Upper lobe of right lung (tissue), 1 donor: ENCODE data around the gene PDE7B. TPM values are rescaled to one million over a fixed set of nuclear protein-coding genes. Genes with fewer than 3 reads are reported as not detected.

Experiments
- ATAC-seq: fragments of 200-7000 bp; cut with Tn5 transposase; one replicate; pipeline ENCODE4 v1.9.1; 2020; ENCODE audit warnings: mild to moderate bottlenecking, moderate library complexity
- DNase-seq: peaks from one replicate; pipeline ENCODE4 v3.0.0-alpha.2; 2020
- H3K27ac ChIP-seq: fragments of 200-600 bp; one replicate; pipeline ENCODE4 v1.8.0; 2022
- H3K27me3 ChIP-seq: fragments of 200-600 bp; one replicate; pipeline ENCODE4 v1.8.0; 2022; ENCODE audit warnings: mild to moderate bottlenecking
- H3K36me3 ChIP-seq: fragments of 200-600 bp; one replicate; pipeline ENCODE4 v1.8.0; 2022
- H3K4me1 ChIP-seq: fragments of 200-600 bp; one replicate; pipeline ENCODE4 v1.8.0; 2022
- H3K4me3 ChIP-seq: fragments of 200-600 bp; one replicate; pipeline ENCODE4 v1.8.0; 2022; ENCODE audit warnings: mild to moderate bottlenecking
- H3K9me3 ChIP-seq: fragments of 200-600 bp; one replicate; pipeline ENCODE4 v1.8.0; 2022
- intact Hi-C: fragments of 100-400 bp; cut with DNase I; formaldehyde crosslinking; loops from one replicate; pipeline ENCODE4 v1.11.0; 2022
- total RNA-seq: library from RNA; stranded (reverse); fragmentation: NEBNext Ultra II Directional; extraction: Animal tissue kit (Norgen Biotek cat#: 25700); gene quantifications from one replicate; pipeline ENCODE4 v1.2.1, GENCODE V29; 2021
- TF ChIP-seq, protein P1 (sequence below): fragments of 200-600 bp; IDR thresholded peaks from one replicate; pipeline ENCODE4 v1.8.0; 2022; ENCODE audit warnings: antibody characterized with exemption
- donor health status: DM: no; HTN: yes; CAD: no; lungs with severe emphysema.

The PDE7B gene
- total RNA-seq, 1 donor from 2014 or later = 4.2 TPM

DNA sequence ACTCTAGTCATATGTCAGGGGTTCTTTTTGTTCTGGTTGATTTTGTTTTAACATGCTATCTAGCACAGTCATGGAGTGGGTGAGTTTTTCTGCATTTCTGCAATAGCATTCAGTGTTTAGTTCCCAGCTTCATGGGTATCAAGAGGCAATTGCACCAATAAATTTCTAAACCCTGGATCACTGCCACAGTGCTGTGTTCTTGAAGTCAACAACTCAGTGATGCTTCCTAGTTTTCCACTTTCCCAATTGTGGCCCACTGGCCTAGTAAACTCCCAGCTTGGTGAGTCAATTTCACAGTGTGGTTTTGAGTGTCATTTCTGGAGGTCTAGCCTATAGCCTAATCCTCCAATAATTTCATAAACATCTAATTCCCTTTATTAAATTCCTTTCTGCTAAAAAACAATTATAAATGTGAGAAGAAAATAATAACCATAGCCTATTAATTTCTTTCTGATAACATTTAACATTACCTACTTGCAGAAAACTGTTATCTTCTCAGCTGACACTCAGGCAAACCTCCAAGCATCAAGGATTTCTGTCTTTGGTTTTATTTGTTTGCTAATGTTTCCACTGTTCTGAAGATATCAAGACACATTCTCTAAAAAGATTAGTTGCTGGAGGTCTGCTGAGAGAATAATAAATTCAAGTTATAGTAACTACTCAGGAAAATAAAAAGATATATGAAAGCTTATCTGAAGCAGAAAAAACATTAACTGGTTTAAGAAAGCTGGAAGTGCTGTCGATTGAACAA lies 89.9 kb downstream of the PDE7B start:
- no peak overlapping the region for H3K4me3 ChIP-seq
- no peaks in the 10 kb centered on the region for H3K36me3 ChIP-seq
- no peaks in the 10 kb centered on the region for H3K4me1 ChIP-seq
- no peak for ATAC-seq
- intact Hi-C loops = no loop called here
- no peaks in the 10 kb centered on the region for H3K9me3 ChIP-seq
- no peak overlapping the region for H3K27ac ChIP-seq
- no peak for DNase-seq
- H3K27me3 ChIP-seq = no peaks in the 10 kb centered on the region
- TF ChIP-seq, protein P1, sequence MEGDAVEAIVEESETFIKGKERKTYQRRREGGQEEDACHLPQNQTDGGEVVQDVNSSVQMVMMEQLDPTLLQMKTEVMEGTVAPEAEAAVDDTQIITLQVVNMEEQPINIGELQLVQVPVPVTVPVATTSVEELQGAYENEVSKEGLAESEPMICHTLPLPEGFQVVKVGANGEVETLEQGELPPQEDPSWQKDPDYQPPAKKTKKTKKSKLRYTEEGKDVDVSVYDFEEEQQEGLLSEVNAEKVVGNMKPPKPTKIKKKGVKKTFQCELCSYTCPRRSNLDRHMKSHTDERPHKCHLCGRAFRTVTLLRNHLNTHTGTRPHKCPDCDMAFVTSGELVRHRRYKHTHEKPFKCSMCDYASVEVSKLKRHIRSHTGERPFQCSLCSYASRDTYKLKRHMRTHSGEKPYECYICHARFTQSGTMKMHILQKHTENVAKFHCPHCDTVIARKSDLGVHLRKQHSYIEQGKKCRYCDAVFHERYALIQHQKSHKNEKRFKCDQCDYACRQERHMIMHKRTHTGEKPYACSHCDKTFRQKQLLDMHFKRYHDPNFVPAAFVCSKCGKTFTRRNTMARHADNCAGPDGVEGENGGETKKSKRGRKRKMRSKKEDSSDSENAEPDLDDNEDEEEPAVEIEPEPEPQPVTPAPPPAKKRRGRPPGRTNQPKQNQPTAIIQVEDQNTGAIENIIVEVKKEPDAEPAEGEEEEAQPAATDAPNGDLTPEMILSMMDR = no peak

DNA sequence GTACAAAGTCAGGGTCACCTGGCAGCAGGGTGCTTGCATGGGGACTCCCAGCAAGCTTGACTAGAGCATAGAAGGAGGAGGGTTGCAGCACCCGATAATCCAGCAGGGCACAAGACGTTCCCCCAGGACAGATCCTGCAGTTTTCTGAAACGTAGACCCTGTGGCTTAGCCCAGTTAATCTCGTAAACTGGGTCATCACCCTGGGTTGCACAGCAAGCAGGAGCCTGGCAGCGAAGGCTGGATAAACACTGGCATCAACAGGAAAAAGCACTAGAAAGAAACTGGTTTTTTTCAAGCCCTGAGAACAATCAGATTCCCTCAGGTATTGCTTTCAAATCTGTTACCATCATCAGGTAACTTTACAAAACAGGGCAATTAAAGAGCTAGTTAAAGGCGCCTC lies 92.6 kb downstream of the PDE7B start:
- Histone ChIP-seq H3K9me3 (no peaks in the 10 kb centered on the region), H3K36me3 (no peaks in the 10 kb centered on the region), H3K27me3 (no peaks in the 10 kb centered on the region), H3K27ac (no peak overlapping the region), H3K4me3 (no peak overlapping the region), H3K4me1 (no peaks in the 10 kb centered on the region)
- no peak for ATAC-seq
- DNase-seq = no peak
- TF ChIP-seq, protein P1 = no peak
- intact Hi-C loops = no loop called here

DNA sequence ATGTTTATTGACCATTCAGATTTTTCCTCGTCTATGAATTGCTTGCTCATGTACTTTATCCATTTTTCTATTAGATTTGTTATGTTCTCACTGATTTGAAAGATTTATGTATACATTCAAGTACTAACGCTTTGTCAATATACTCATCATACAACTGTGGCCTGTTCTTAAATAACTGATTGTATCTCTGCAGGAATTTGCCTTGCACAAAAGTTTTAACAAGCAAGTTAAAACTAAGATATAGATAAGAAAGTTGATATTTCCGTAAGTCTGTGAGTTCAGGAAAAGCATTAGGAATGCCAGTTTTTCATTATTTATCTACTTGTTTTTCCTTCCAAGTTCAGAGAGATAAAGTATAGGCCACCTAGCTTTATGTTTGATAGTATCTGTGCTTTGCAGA lies 95.2 kb downstream of the PDE7B start:
- no peak overlapping the region for H3K27ac ChIP-seq
- H3K4me1 ChIP-seq = no peaks in the 10 kb centered on the region
- no peak for DNase-seq
- H3K36me3 ChIP-seq = no peaks in the 10 kb centered on the region
- TF ChIP-seq, protein P1 = no peak
- no peak for ATAC-seq
- H3K9me3 ChIP-seq = no peaks in the 10 kb centered on the region
- intact Hi-C loops = no loop called here
- H3K27me3 ChIP-seq = no peaks in the 10 kb centered on the region
- no peak overlapping the region for H3K4me3 ChIP-seq

DNA sequence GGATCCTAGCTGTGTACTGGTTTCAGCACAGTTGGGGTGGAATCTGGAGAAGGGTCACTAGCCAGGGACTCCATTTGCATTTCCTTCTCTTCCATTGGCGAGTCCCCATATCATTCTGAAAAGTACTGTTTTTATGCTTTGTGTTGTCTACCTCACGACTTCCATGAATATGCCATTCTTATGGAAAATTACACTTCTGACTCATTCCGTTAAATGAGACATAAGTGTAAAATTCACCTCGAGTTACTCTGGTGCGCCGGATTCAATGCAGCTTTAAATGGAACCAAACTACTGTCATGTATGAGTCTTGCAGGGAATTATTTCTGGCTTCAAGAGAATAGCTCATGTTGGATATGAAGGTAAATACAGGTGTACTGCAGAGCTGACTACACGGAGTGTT lies 99.2 kb downstream of the PDE7B start:
- H3K4me3 ChIP-seq = no peak overlapping the region
- no peak for ATAC-seq
- H3K27me3 ChIP-seq = no peaks in the 10 kb centered on the region
- TF ChIP-seq, protein P1 = no peak
- H3K36me3 ChIP-seq = no peaks in the 10 kb centered on the region
- no peak for DNase-seq
- no peaks in the 10 kb centered on the region for H3K9me3 ChIP-seq
- no peaks in the 10 kb centered on the region for H3K4me1 ChIP-seq
- H3K27ac ChIP-seq = no peak overlapping the region
- intact Hi-C loops = no loop called here

DNA sequence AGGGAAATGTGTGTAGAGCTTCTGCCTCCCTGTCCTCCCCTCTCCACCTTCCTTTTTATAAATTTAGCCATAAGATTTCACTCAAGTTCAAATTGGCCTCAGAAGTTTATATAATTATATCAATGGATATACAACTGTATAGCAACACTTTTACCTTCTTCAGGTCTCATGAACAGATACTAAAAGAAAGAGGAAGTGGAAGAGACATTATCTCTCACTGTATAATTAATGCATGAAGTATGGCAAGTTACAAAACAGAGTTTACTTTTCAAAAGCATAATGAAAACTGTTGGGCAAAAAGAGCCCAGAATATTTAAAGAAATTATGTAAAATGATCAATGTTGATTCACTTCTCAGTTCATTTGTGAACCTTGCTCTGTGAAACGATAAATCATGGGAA lies 99.7 kb downstream of the PDE7B start:
- intact Hi-C loops = no loop called here
- DNase-seq (no peak), ATAC-seq (no peak)
- Histone ChIP-seq H3K27ac (no peak overlapping the region), H3K4me1 (no peaks in the 10 kb centered on the region), H3K9me3 (no peaks in the 10 kb centered on the region), H3K4me3 (no peak overlapping the region), H3K27me3 (no peaks in the 10 kb centered on the region), H3K36me3 (no peaks in the 10 kb centered on the region)
- TF ChIP-seq, protein P1 = no peak

DNA sequence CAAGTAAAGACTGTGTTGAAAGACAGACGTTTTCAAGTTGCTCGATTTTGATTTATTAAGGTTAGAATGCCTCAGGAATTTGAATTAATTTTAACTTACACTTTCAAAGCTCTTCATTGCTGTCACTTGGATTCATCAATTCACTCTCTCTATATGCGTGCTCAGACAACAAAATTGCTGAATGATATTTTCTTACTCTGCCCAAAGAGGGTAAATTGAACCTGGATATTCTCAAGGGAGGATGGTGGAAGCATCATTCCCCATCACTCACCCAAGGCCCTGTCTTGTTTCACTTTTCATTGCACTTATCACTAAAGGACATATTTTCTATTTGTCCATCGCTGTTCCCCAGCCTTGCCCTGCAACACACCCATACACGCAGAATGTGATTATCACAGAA lies 102.3 kb downstream of the PDE7B start:
- intact Hi-C loops = no loop called here
- H3K27ac ChIP-seq = no peak overlapping the region

More for the DNA sequence above, 102.3 kb downstream of the PDE7B start:
- H3K36me3 ChIP-seq = no peaks in the 10 kb centered on the region
- H3K4me3 ChIP-seq = no peak overlapping the region
- TF ChIP-seq, protein P1 = no peak
- no peak for DNase-seq
- H3K27me3 ChIP-seq = no peaks in the 10 kb centered on the region
- H3K4me1 ChIP-seq = no peaks in the 10 kb centered on the region
- ATAC-seq = no peak
- H3K9me3 ChIP-seq = no peaks in the 10 kb centered on the region
